NCI-H2107 (cell line): ENCODE data around the gene BTBD3.
A peak's percentile ranks its signal among the peaks of the same experiment; 100 is the strongest.

Experiments used
- DNase-seq: peaks from one replicate; lab custom pipeline; 2025; lab: John Stamatoyannopoulos, UW

The BTBD3 gene

DNA sequence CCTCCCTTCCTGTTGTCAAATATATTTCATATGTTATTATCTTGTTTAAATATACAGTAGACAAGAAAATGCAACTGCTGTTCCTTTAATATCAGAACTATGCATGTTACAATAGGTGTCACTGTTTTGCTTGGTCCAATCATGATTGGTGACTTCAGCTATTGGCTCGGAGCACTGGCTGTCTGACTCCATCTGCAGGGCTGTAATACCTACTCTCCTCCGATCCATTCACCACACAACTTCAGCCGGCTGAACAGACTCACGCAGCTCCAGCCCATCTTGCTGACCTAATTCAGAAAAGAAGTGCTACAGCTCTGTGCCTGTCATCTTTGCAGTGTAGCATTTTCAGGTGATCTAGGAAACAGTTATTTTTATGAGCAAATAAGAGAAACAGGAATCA, at the start of gene BTBD3:
TSS of gene BTBD3 (plus strand) at position 231 of the 400 bp plus-strand sequence. CDS start 383 bp downstream, outside the sequence.
- peak; percentile 15 for DNase-seq

GRCh38 chr20:11869641-11870040, 48.1 kb upstream of the BTBD3 start:
- DNase-seq = no peak

GRCh38 chr20:11870411-11870810, 47.3 kb upstream of the BTBD3 start:
- DNase-seq = no peak

DNA sequence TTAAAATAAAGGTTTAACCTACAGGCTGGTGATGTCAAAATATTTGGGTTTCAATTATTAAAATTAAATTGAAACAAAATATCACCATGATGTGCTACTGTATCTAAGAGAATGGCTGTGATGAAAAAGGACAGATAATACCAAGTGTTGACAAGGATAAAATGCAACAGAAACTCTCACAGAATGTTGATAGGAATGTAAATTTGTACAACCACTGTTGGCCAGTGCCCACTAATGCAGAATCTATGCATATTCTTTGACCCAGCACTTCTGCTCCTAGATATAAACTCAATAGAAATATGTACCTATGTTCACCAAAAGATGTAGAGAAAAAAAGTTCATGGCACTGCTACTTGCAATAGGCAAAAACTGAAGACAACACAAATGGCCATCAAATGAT, 41.1 kb upstream of the BTBD3 start:
- no peak for DNase-seq

- no peak for DNase-seq
Observed at GRCh38 chr20:11880680-11881079, 37.0 kb upstream of the BTBD3 start.

DNA sequence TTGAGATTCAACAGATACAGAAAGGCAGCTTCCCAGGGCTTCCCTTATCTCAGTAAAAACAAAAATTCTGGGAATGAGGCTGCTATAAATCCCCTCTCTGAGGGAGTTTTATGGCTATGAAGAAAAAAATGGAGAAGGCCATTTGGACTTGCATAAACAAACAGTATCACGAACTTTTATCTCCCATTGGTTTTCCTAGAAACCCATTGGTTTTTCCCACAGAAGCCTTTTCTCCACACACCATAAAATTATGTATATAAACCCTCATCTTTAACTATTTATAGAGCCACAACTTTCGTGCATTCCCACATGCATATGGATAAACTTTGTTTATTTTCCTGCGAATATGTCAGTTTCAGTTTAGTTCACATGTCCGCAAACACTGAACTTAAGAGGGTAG, 36.2 kb upstream of the BTBD3 start:
- DNase-seq = no peak

GRCh38 chr20:11882651-11883050, 35.0 kb upstream of the BTBD3 start:
- no peak for DNase-seq

- DNase-seq = no peak
Observed at GRCh38 chr20:11888648-11889047, 29.0 kb upstream of the BTBD3 start.

DNA sequence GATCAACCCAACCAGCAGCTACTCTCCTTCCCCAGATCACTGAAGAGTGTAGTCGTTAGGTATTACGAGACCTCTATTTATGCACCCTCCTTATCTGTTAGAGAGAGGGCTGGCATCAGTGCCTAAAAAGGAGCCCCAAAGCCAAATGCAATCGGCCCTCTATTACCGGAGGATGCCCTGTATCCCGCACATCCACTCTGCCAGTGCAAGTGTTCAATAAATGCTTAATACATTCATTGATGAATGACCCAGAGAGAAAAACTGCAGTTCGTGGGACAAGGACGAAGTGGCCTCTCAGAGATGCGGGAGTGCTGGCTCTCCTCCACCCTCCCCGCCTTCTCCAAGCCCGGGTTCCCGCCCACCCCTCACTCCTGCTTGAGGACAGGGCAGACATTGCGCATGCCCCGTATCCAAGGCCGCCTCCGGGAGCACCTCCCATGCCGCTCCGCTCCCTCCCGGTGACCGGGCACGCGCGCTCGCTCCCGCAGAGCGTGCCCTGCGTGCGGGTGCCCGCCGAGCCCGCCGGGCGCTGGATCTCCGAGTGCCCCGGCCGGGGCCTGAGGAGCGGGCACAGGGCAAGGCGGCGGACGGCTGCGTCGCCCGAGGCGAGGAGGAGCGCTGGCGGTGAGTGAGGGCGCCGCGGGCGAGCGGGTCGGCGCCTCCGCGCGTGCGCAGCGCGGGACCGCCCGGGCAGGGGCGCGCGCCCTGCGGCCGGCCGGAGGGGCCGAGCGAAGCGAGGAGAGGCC, 27.2 kb upstream of the BTBD3 start:
- peak; percentile 45 for DNase-seq

GRCh38 chr20:11891077-11891775, 26.5 kb upstream of the BTBD3 start:
- peak; percentile 6 for DNase-seq

GRCh38 chr20:11891776-11892545, 25.7 kb upstream of the BTBD3 start:
- DNase-seq = no peak

DNA sequence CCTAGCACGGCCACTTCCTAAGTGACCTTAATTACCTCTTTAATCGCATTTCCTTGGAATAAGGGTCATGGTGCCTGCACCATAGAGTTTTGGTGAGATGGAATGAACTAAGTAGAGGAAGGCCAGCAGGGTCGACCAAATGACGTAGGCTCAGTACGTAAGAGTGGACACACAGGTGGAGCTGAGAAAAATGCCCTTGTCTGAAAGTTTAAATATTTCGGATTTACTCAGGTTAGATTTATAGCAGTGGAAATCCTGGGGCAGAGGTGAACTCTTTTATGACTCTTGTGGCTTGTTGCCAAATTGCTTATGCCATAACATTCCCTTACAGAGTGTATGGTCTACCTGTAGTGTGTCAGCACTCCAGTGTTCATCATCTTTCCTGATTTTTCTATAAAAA, 23.6 kb upstream of the BTBD3 start:
- no peak for DNase-seq

DNA sequence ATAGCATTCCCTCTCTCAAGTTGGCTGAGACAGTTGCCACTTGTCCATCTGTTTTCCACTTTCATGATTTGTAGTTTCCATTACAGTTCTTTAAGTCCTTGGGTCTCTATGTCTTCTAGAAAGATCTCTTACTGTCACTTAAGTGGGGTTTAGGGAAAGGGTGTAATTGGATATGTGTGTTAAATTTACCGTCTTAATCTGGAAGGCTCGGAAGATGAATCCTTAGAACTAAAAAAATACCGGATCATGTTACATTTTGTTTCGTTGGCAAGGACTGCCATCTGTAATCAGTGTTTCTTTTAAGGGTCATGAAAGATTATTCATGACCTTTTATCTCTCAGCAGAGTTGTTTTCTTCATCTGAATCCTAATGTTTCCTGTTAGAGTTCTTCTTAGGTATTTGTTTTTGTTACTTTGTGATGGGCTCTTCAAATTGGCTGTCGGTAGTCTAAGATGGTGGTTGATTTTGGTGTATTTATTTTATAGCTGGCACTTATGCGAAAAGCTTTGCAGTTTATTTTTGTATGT, 21.8 kb upstream of the BTBD3 start:
- no peak for DNase-seq

- no peak for DNase-seq
Observed at GRCh38 chr20:11901127-11901526, 16.6 kb upstream of the BTBD3 start.

- DNase-seq = peak; percentile 29
Observed at GRCh38 chr20:11902285-11902697, 15.4 kb upstream of the BTBD3 start.

GRCh38 chr20:11905460-11906179, 12.1 kb upstream of the BTBD3 start:
- DNase-seq = no peak

DNA sequence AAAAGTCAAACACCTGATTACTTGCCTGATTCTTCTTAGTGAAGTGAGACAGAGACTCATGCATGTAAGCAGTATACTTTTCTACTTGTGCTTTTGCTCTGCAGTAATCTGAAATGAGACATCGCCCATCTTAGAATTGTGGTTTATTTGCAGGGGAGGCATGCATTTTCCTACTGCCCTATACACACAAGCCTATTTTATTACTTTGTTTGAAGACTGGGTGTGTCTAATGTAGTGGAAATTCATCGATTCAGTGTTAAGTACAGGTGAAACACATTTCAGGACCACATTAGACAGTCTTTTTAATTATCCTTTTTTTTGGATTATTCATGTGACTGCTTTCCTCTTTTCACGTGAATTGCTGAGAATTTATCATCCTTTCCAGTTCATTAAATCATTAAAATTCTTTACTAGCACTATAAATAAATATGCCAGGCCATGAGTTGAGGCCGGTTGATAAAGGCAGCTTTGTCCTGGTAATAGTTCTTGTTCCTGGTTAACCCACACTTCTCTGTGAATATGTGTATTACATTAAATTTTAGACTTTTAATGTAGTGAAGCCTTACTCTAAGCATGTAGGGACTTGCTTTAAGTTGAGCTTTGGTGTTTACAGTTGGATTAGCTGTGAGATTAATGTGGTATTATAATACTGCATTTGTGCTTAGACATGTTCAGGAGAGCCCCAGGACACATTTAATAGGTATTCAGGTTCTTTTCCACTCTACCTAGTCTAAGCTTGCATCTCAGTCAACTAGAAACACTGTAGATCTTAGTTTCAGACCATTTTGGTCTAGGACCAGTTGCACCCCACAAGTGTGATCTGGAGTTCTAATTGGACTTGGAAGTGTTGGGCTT, 10.8 kb upstream of the BTBD3 start:
- no peak for DNase-seq

- no peak for DNase-seq
Observed at GRCh38 chr20:11907621-11908020, 10.1 kb upstream of the BTBD3 start.

GRCh38 chr20:11912013-11912658, 5.6 kb upstream of the BTBD3 start:
- DNase-seq = no peak

DNA sequence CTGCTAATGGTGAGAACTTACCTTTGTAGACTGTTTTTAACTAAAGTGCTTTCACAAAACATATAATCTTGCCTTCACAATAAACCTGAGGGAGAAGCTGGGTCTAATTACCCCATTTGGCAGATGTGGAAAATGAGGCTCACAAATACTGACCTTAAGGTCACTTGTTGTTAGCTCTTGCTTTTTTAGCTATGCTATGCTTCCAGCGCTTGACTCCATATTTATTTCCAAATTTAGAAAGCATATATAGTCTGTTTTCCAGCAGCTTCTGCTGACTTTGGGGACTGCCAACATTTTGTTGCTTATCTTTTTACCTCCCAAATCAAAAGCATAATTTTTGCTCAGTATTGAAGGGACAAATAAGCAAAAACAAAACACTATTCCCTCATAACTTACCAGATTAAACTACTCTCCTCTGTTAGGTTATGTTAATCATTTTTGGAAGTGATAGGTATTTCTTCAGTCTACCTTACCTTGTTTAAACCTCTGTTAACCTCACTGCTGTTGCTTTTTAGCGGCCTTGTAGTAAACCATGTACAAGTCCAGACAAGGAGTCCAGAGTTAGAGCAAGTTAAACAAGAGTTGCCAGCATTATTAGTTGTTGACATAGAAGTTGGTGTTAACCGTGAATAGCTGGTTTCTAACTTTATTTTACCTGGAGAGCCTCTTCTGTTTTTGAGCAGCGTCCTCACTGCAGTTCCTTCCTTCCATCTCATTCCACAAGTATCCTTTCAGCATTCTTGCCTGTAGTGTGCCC, 4.9 kb upstream of the BTBD3 start:
- DNase-seq = no peak
